ENCODE measurements around the gene TRIM29. TPM values are rescaled to one million over a fixed set of nuclear protein-coding genes. Genes with fewer than 3 reads are reported as not detected.

Gene TRIM29
- total RNA-seq, 1 experiment from 2014 or later = 293 TPM

DNA sequence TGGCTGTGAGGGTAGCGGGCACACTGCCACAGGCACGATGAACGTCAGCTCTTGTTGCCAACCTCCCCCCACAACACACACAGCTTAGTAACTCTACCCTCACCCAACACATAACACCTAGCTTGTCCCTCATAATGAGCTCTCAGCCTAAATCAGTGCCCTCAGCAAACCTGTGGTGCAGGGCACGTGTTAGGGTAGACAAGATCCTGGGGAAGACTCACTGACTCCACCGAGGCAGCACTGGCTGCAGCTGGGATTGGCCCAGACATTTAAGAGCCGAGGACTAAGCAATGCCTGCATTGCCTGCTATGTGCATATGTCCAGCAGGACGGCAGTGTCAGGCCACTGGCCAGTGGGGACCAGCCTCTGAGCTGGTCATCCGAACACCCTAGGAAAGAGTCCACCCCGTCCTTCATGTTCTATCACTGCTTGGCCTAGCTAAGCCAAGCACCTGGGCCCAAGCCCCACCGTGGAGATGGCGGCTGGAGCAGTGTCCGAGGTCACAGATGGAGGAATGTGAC, 32.9 kb upstream of the TRIM29 start:
- Histone ChIP-seq H3K4me1 (replicated peaks; ENCODE audit: insufficient read depth) (no peaks in the 10 kb centered on the region), H3K79me2 (ENCODE audit: low read depth) (no peaks in the 10 kb centered on the region), H3K36me3 (ENCODE audit: low read depth) (no peaks in the 10 kb centered on the region), H3K4me2 (no peak overlapping the region), H3K9me3 (ENCODE audit: insufficient read depth, low read depth) (no peaks in the 10 kb centered on the region), H3K27me3 (ENCODE audit: insufficient read depth, low read depth) (peaks cover 15% of the 10 kb centered on the region; the same call in 1 of the 2 replicates), H3K4me3 (no peak overlapping the region), H3K9me2 (ENCODE audit: insufficient read depth) (no peaks in the 10 kb centered on the region), H2AFZ (no peak overlapping the region), H3F3A (ENCODE audit: insufficient read depth, low read depth) (no peaks in the 10 kb centered on the region), H3K27ac (no peak overlapping the region), H4K20me1 (ENCODE audit: insufficient read depth) (no peaks in the 10 kb centered on the region)
- intact Hi-C loops (cut with micrococcal nuclease; ENCODE audit: unreplicated experiment) = loop anchor here (5.0 kb wide), 2 partner anchors 42 to 342 kb away; partner anchors contain the start of genes GRIK4 and OAF
- CTCF ChIA-PET = interaction anchor here (0.6 to 1.0 kb wide), 2 partner anchors 29 to 125 kb away, joined by 3 read pairs; no protein-coding TSS in a partner anchor
- TF ChIP-seq, protein P1, sequence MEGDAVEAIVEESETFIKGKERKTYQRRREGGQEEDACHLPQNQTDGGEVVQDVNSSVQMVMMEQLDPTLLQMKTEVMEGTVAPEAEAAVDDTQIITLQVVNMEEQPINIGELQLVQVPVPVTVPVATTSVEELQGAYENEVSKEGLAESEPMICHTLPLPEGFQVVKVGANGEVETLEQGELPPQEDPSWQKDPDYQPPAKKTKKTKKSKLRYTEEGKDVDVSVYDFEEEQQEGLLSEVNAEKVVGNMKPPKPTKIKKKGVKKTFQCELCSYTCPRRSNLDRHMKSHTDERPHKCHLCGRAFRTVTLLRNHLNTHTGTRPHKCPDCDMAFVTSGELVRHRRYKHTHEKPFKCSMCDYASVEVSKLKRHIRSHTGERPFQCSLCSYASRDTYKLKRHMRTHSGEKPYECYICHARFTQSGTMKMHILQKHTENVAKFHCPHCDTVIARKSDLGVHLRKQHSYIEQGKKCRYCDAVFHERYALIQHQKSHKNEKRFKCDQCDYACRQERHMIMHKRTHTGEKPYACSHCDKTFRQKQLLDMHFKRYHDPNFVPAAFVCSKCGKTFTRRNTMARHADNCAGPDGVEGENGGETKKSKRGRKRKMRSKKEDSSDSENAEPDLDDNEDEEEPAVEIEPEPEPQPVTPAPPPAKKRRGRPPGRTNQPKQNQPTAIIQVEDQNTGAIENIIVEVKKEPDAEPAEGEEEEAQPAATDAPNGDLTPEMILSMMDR (conservative IDR thresholded peaks at IDR 0.05) = no peak
- no peak for TF ChIP-seq EZH2 (IDR thresholded peaks at IDR 0.05; ENCODE audit: low read depth)
- no TSS peak for BruUV-seq (replicated peaks)
- no peak for DNase-seq
- POLR2A ChIA-PET (ENCODE audit: unreplicated experiment) = interaction anchor here (1.3 kb wide), 1 partner anchor 46 kb away, joined by 5 read pairs; no protein-coding TSS in a partner anchor

DNA sequence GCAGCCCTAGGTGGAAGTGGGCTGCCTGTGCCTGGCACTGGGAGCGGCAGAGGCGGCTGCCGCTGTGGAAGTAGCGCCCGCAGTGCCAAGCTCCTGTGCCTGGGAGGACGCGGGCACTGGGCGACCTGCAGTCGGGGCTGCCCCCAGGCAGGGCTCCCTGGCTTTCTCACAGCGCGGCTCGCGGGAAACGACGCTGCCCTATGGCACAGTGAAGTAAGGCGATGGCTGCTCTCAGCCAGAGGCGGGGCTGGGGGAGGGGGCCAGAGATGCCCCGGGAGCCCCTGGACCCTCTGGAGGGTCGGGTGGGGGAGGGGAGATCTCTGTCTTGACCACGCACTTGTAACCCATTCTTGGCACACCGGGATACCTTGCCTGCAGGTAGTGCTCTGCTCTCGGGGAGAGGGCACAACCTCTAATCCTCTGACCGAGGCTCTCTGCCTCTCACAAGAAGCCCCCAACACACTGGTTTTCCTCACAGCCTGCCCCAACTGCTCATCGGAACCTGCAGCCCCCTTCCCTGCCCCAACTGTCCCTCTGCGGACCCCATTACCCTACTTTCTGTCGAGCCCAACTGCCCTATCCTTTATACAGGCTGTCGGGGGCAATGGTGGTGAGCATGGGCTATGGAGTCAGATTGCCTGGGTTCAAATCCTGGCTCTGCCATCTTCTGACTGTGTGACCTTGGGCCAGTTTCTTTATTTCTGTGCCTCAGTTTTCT, 32.2 kb upstream of the TRIM29 start:
- no peak for DNase-seq
- no TSS peak for BruUV-seq (replicated peaks)
- TF ChIP-seq EZH2 (IDR thresholded peaks at IDR 0.05; ENCODE audit: low read depth) = no peak
- TF ChIP-seq, protein P1 (conservative IDR thresholded peaks at IDR 0.05) = no peak
- Histone ChIP-seq H3K27ac (no peak overlapping the region), H2AFZ (no peak overlapping the region), H3K4me1 (replicated peaks; ENCODE audit: insufficient read depth) (no peaks in the 10 kb centered on the region), H3K9me3 (ENCODE audit: insufficient read depth, low read depth) (0 out of 2 replicates have a peak, but pooled peaks cover 3% of the 10 kb centered on the region), H3F3A (ENCODE audit: insufficient read depth, low read depth) (no peaks in the 10 kb centered on the region), H3K36me3 (ENCODE audit: low read depth) (no peaks in the 10 kb centered on the region), H3K9me2 (ENCODE audit: insufficient read depth) (no peaks in the 10 kb centered on the region), H3K4me3 (no peak overlapping the region), H3K4me2 (no peak overlapping the region), H3K27me3 (ENCODE audit: insufficient read depth, low read depth) (peaks cover 11% of the 10 kb centered on the region; the same call in 1 of the 2 replicates), H4K20me1 (ENCODE audit: insufficient read depth) (no peaks in the 10 kb centered on the region), H3K79me2 (ENCODE audit: low read depth) (no peaks in the 10 kb centered on the region)
- CTCF ChIA-PET = interaction anchor here (0.6 kb wide), 1 partner anchor 28 kb away, joined by 3 read pairs; no protein-coding TSS in a partner anchor
- intact Hi-C loops (cut with micrococcal nuclease; ENCODE audit: unreplicated experiment) = loop anchor here (1.0 to 5.0 kb wide), 5 partner anchors 42 to 504 kb away; partner anchors contain the start of genes GRIK4 and OAF
- POLR2A ChIA-PET (ENCODE audit: unreplicated experiment) = no interaction called here

DNA sequence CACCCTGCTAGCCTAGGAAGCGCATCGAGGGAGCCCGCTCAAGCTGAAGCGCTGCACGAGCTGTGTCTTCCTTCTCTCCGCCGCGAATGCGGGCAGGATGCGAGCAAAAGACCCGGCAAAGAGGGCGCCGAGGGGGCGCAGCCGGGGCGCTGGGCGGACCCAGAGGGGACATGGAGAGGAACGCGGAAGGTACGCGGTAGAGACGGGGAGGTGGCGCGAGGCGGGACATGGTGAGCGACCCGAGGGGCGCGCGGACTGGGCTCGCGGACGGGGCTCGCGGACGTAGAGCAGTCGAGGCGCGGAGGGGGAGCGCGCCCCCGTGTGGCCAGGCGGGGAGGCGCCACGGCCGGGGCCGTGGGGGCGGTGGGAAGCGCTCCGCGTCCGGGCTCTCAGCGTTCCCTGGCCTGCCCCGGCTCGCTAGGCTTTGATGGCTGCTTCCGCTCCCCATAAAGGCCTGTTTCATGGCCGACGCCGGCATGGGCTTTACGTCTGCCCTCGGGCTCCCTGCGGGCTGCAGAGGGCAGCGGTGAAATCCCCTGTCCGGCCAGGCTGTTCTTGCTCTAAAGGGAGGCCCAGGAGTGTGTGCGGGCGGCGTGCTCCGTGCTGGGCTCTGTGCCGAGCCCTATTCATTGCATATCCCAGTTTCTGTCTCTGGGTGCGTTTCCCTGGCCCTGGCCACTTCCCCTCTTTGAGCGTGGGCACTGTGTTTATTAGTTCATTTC, 31.2 kb upstream of the TRIM29 start:
- ChIA-PET POLR2A (ENCODE audit: unreplicated experiment) (interaction anchor here (0.5 kb wide), 1 partner anchor 394 kb away, joined by 6 read pairs; no protein-coding TSS in a partner anchor), CTCF (interaction anchor here (0.5 to 0.7 kb wide), 5 partner anchors 11 to 439 kb away, joined by 3 to 6 read pairs (median 3); no protein-coding TSS in a partner anchor)
- Histone ChIP-seq H3K4me3 (peak overlapping the region; percentile 59), H3K27me3 (ENCODE audit: insufficient read depth, low read depth) (peaks cover under 1% of the 10 kb centered on the region; the same call in 1 of the 2 replicates), H3K4me1 (replicated peaks; ENCODE audit: insufficient read depth) (no peaks in the 10 kb centered on the region), H3K27ac (no peak overlapping the region), H3K79me2 (ENCODE audit: low read depth) (no peaks in the 10 kb centered on the region), H4K20me1 (ENCODE audit: insufficient read depth) (no peaks in the 10 kb centered on the region), H3K36me3 (ENCODE audit: low read depth) (no peaks in the 10 kb centered on the region), H3K4me2 (peak overlapping the region; percentile 73), H2AFZ (peak overlapping the region; percentile 87), H3K9me3 (ENCODE audit: insufficient read depth, low read depth) (0 out of 2 replicates have a peak, but pooled peaks cover 6% of the 10 kb centered on the region), H3F3A (ENCODE audit: insufficient read depth, low read depth) (no peaks in the 10 kb centered on the region), H3K9me2 (ENCODE audit: insufficient read depth) (no peaks in the 10 kb centered on the region)
- peak in 1 of 2 experiments; percentile 68 for DNase-seq
- no peak for TF ChIP-seq EZH2 (IDR thresholded peaks at IDR 0.05; ENCODE audit: low read depth)
- TF ChIP-seq, protein P1 (conservative IDR thresholded peaks at IDR 0.05) = peak; percentile 92
- intact Hi-C loops (cut with micrococcal nuclease; ENCODE audit: unreplicated experiment) = loop anchor here (1.0 to 2.0 kb wide), 3 partner anchors 44 to 503 kb away; no protein-coding TSS in a partner anchor
- BruUV-seq (replicated peaks) = no TSS peak
